ENCODE data around the gene ZRANB3. TPM values are rescaled to one million over a fixed set of nuclear protein-coding genes. Genes with fewer than 3 reads are reported as not detected.

Gene ZRANB3
- total and polyA plus RNA-seq, 9 donors: 2.6 to 11.4 (median 7.1) TPM

DNA sequence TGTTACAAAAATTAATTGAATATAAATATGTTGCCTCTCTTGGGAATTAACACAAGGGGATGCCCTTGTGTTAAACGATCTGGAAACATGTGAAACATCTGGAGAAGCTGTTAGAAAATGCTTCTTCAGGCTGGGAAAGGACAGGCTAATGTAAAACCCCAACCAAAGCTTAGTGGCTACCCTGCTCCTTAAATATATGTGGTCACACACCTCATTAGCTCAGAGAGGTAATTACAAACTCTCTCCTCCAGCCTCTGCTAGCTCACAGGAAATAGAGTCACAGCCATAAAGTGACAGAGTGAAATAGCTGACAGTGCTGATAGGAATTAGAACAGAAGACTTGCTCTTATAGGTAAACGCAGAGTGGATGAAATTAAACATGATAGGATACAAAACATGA lies 323.0 kb downstream of the ZRANB3 start:
- intact Hi-C loops (cut with DNase I): no loop called here
- Histone ChIP-seq H3K4me1 (ENCODE audit: insufficient read depth) (no peaks in the 10 kb centered on the region), H3K27ac (no peak overlapping the region), H3K4me3 (no peak overlapping the region), H3K9me3 (no peaks in the 10 kb centered on the region), H3K27me3 (no peaks in the 10 kb centered on the region), H3K36me3 (no peaks in the 10 kb centered on the region)
- 50 to 54% (median 50%) methylated on average over 2 of the region's 2 CpGs for WGBS, 3 donors
- DNase-seq: no peak
- TF ChIP-seq POLR2A (IDR thresholded peaks at IDR 0.05) (no peak), EP300 (IDR thresholded peaks at IDR 0.05) (no peak)
- TF ChIP-seq, protein P1, sequence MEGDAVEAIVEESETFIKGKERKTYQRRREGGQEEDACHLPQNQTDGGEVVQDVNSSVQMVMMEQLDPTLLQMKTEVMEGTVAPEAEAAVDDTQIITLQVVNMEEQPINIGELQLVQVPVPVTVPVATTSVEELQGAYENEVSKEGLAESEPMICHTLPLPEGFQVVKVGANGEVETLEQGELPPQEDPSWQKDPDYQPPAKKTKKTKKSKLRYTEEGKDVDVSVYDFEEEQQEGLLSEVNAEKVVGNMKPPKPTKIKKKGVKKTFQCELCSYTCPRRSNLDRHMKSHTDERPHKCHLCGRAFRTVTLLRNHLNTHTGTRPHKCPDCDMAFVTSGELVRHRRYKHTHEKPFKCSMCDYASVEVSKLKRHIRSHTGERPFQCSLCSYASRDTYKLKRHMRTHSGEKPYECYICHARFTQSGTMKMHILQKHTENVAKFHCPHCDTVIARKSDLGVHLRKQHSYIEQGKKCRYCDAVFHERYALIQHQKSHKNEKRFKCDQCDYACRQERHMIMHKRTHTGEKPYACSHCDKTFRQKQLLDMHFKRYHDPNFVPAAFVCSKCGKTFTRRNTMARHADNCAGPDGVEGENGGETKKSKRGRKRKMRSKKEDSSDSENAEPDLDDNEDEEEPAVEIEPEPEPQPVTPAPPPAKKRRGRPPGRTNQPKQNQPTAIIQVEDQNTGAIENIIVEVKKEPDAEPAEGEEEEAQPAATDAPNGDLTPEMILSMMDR (IDR thresholded peaks at IDR 0.05): no peak

DNA sequence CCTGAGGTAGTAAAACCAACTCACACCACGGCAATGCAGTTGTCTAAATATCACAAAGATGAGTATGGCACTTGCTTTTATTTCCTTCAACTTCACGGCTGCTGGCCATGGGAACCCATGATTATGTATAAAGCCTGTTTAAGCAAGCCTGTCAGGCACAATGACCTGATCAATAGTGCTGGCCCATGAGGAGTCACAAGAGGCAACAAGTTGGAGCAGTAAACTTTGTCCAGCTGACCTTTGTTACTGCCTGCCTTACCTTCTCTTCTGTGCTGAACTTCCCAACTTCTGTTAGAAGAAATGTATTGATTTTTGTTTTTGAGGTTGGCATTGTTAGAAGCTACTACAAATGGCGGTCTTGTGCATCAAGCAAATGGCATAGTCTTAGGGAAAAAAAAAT lies 327.1 kb downstream of the ZRANB3 start:
- TF ChIP-seq POLR2A (IDR thresholded peaks at IDR 0.05) (no peak), EP300 (IDR thresholded peaks at IDR 0.05) (no peak)
- TF ChIP-seq, protein P1 (IDR thresholded peaks at IDR 0.05): no peak
- intact Hi-C loops (cut with DNase I): loop anchor here in 1 of 4 donors (5.0 kb wide), 1 partner anchor 148 kb away; no protein-coding TSS in a partner anchor
- Histone ChIP-seq H3K9me3 (no peaks in the 10 kb centered on the region), H3K36me3 (no peaks in the 10 kb centered on the region), H3K4me1 (ENCODE audit: insufficient read depth) (no peaks in the 10 kb centered on the region), H3K4me3 (no peak overlapping the region), H3K27ac (no peak overlapping the region), H3K27me3 (no peaks in the 10 kb centered on the region)
- DNase-seq: no peak
- 94 to 97% (median 97%) methylated on average over 3 of the region's 3 CpGs for WGBS, 3 donors

DNA sequence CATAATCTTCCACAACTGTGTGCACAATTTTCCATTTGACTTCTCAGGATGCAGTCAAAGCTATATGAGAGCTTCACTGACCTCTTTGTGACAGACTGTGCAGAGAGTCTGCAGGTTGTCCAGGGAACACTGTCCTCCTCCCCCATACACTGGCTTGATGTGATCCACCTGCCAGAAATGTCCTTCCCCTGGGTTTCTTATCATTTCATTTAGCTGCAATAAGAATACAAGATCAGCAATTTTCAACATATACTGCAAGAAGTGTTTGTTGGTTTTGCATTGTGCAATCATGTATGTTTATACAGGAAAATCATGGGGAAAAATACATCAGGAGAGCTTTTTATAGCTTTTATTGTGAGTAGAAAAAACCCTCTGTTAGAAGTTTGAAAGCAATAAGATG lies 328.3 kb downstream of the ZRANB3 start:
- no peaks in the 10 kb centered on the region for H3K27me3 ChIP-seq
- intact Hi-C loops (cut with DNase I): loop anchor here in 1 of 4 donors (5.0 kb wide), 1 partner anchor 150 kb away; no protein-coding TSS in a partner anchor
- H3K27ac ChIP-seq: no peak overlapping the region
- no peaks in the 10 kb centered on the region for H3K36me3 ChIP-seq
- DNase-seq: no peak
- no peak overlapping the region for H3K4me3 ChIP-seq
- H3K4me1 ChIP-seq (ENCODE audit: insufficient read depth): no peaks in the 10 kb centered on the region
- TF ChIP-seq POLR2A (IDR thresholded peaks at IDR 0.05) (no peak), EP300 (IDR thresholded peaks at IDR 0.05) (no peak)
- TF ChIP-seq, protein P1 (IDR thresholded peaks at IDR 0.05): no peak
- H3K9me3 ChIP-seq: no peaks in the 10 kb centered on the region

DNA sequence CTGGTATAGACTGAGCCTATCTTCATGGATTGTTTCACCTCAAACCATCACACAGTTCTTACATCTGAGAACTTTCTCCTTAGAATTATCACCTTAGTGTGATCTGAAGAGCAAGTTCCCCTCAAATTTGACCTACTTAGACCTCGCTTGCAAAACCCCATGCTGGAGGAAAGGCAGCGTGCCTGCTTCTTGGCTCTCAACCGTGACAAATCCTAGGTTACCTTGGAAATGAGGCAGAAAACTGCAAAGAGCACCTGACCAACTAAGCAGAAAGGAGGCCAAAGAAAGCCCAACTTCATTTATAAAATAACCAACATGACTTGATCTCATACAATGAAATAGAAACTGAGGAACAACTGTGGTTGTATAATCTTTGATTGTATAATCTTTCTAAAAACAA lies 332.5 kb downstream of the ZRANB3 start:
- Histone ChIP-seq H3K36me3 (no peaks in the 10 kb centered on the region), H3K4me3 (no peak overlapping the region), H3K27me3 (no peaks in the 10 kb centered on the region), H3K27ac (no peak overlapping the region), H3K9me3 (no peaks in the 10 kb centered on the region), H3K4me1 (ENCODE audit: insufficient read depth) (no peaks in the 10 kb centered on the region)
- no peak for DNase-seq
- intact Hi-C loops (cut with DNase I): no loop called here
- TF ChIP-seq, protein P1 (IDR thresholded peaks at IDR 0.05): no peak
- TF ChIP-seq EP300 (IDR thresholded peaks at IDR 0.05) (no peak), POLR2A (IDR thresholded peaks at IDR 0.05) (no peak)
- 89 to 95% (median 92%) methylated on average over 3 of the region's 3 CpGs for WGBS, 3 donors

DNA sequence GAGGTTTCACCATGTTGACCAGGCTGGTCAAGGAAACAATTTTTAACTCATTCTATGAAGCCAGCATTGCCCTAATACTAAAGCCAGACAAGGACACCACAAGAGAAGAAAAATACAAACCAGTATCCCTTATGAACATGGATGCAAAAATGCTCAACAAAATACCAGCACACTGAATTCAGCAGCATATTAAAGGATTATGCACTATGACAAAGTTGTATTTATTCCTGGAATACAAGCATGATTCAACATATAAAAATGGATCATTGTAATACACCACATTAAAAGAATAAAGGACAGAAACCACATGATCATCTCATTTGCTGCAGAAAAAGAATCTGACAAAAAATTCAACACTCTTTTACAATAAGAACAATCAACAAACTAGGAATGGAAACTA lies 340.2 kb downstream of the ZRANB3 start:
- no peaks in the 10 kb centered on the region for H3K4me1 ChIP-seq (ENCODE audit: insufficient read depth)
- no peaks in the 10 kb centered on the region for H3K9me3 ChIP-seq
- no peak overlapping the region for H3K4me3 ChIP-seq
- TF ChIP-seq, protein P1 (IDR thresholded peaks at IDR 0.05): no peak
- no peak for TF ChIP-seq EP300 (IDR thresholded peaks at IDR 0.05)
- TF ChIP-seq POLR2A (IDR thresholded peaks at IDR 0.05): no peak
- H3K36me3 ChIP-seq: no peaks in the 10 kb centered on the region
- no peak for DNase-seq
- intact Hi-C loops (cut with DNase I): no loop called here
- no peak overlapping the region for H3K27ac ChIP-seq
- no peaks in the 10 kb centered on the region for H3K27me3 ChIP-seq

All from ovary (tissue), 9 donors.